HAP-1 (cell line): ENCODE data around the gene GC.

Experiments used
- DNase-seq, 2 experiments: peaks; one replicate each; pipeline ENCODE4 v3.0.0-alpha.2; 2016 to 2020; ENCODE audit warnings: low spot score in 2 of 2
- H3K27me3 ChIP-seq: fragments of 250-450 bp; sonication (Bioruptor Pico); 2 replicates; pipeline ENCODE4 v1.5.1; 2020; ENCODE audit warnings: low read depth, mild to moderate bottlenecking, moderate library complexity
- H3K36me3 ChIP-seq: fragments of 250-450 bp; sonication (Bioruptor Pico); replicated peaks from 2 replicates; pipeline ENCODE4 v1.5.1; 2020; ENCODE audit warnings: mild to moderate bottlenecking
- H3K4me1 ChIP-seq: fragments of 250-450 bp; sonication (Bioruptor Pico); 2 replicates; pipeline ENCODE4 v1.5.1; 2020; ENCODE audit warnings: mild to moderate bottlenecking
- H3K4me3 ChIP-seq: fragments of 250-450 bp; sonication (Bioruptor Pico); 2 replicates; pipeline ENCODE4 v1.5.1; 2020; ENCODE audit warnings: mild to moderate bottlenecking, moderate library complexity
- H3K9me3 ChIP-seq: fragments of 250-450 bp; sonication (Bioruptor Pico); 2 replicates; pipeline ENCODE4 v1.5.1; 2020; ENCODE audit warnings: mild to moderate bottlenecking, moderate library complexity
- in situ Hi-C: fragments of 300-500 bp; cut with MboI; formaldehyde crosslinking; loops from 3 replicates; pipeline ENCODE4 v1.14.3; 2020; ENCODE audit warnings: low sequenced_read_pairs, inconsistent platforms, mixed read lengths

Gene GC

GRCh38 chr4:71784569-71785197, 804 bp upstream of the GC start:
- H3K9me3 ChIP-seq: no peaks in the 10 kb centered on the region
- DNase-seq: no peak
- no peaks in the 10 kb centered on the region for H3K36me3 ChIP-seq
- H3K4me3 ChIP-seq: no peak overlapping the region
- H3K27me3 ChIP-seq: no peaks in the 10 kb centered on the region
- H3K4me1 ChIP-seq: no peaks in the 10 kb centered on the region
- in situ Hi-C loops: no loop called here

- in situ Hi-C loops: no loop called here
- Histone ChIP-seq H3K27me3 (0 out of 2 replicates have a peak, but pooled peaks cover 4% of the 10 kb centered on the region), H3K36me3 (no peaks in the 10 kb centered on the region), H3K4me3 (no peak overlapping the region), H3K9me3 (no peaks in the 10 kb centered on the region), H3K4me1 (no peaks in the 10 kb centered on the region)
- no peak for DNase-seq
These were observed 6.0 kb downstream of the GC start for GRCh38 chr4:71777891-71778290.

GRCh38 chr4:71775449-71775848, 8.4 kb downstream of the GC start:
- DNase-seq: no peak
- Histone ChIP-seq H3K27me3 (peaks cover 13% of the 10 kb centered on the region), H3K36me3 (no peaks in the 10 kb centered on the region), H3K4me1 (no peaks in the 10 kb centered on the region), H3K4me3 (no peak overlapping the region), H3K9me3 (no peaks in the 10 kb centered on the region)
- in situ Hi-C loops: no loop called here

GRCh38 chr4:71774136-71774535, 9.7 kb downstream of the GC start:
- Histone ChIP-seq H3K36me3 (no peaks in the 10 kb centered on the region), H3K4me3 (no peak overlapping the region), H3K4me1 (no peaks in the 10 kb centered on the region), H3K27me3 (peaks cover 13% of the 10 kb centered on the region), H3K9me3 (no peaks in the 10 kb centered on the region)
- DNase-seq: no peak
- in situ Hi-C loops: no loop called here

GRCh38 chr4:71773004-71773403, 10.9 kb downstream of the GC start:
- H3K4me3 ChIP-seq: no peak overlapping the region
- in situ Hi-C loops: no loop called here
- H3K9me3 ChIP-seq: no peaks in the 10 kb centered on the region
- H3K36me3 ChIP-seq: no peaks in the 10 kb centered on the region
- no peak for DNase-seq
- no peaks in the 10 kb centered on the region for H3K4me1 ChIP-seq
- H3K27me3 ChIP-seq: peaks cover 13% of the 10 kb centered on the region

- in situ Hi-C loops: no loop called here
- no peaks in the 10 kb centered on the region for H3K4me1 ChIP-seq
- DNase-seq: no peak
- no peaks in the 10 kb centered on the region for H3K36me3 ChIP-seq
- H3K9me3 ChIP-seq: no peaks in the 10 kb centered on the region
- peaks cover 13% of the 10 kb centered on the region for H3K27me3 ChIP-seq
- H3K4me3 ChIP-seq: no peak overlapping the region
These were observed 11.3 kb downstream of the GC start for GRCh38 chr4:71772592-71772991.

- Histone ChIP-seq H3K27me3 (peaks cover 10% of the 10 kb centered on the region), H3K4me3 (no peak overlapping the region), H3K4me1 (no peaks in the 10 kb centered on the region), H3K9me3 (no peaks in the 10 kb centered on the region), H3K36me3 (no peaks in the 10 kb centered on the region)
- in situ Hi-C loops: no loop called here
- no peak for DNase-seq
These were observed 12.3 kb downstream of the GC start for GRCh38 chr4:71771613-71772012.

GRCh38 chr4:71769434-71769833, 14.4 kb downstream of the GC start:
- Histone ChIP-seq H3K4me3 (no peak overlapping the region), H3K36me3 (no peaks in the 10 kb centered on the region), H3K9me3 (no peaks in the 10 kb centered on the region), H3K4me1 (peaks cover 14% of the 10 kb centered on the region), H3K27me3 (peaks cover 9% of the 10 kb centered on the region)
- DNase-seq: no peak
- in situ Hi-C loops: no loop called here

- no peak for DNase-seq
- in situ Hi-C loops: no loop called here
- Histone ChIP-seq H3K27me3 (peaks cover 9% of the 10 kb centered on the region), H3K4me3 (no peak overlapping the region), H3K4me1 (peaks cover 14% of the 10 kb centered on the region), H3K36me3 (no peaks in the 10 kb centered on the region), H3K9me3 (no peaks in the 10 kb centered on the region)
These were observed 15.8 kb downstream of the GC start for GRCh38 chr4:71768123-71768522.

- in situ Hi-C loops: no loop called here
- peaks cover under 1% of the 10 kb centered on the region; the same call in 1 of the 2 replicates for H3K27me3 ChIP-seq
- H3K36me3 ChIP-seq: no peaks in the 10 kb centered on the region
- H3K4me3 ChIP-seq: no peak overlapping the region
- peaks cover 6% of the 10 kb centered on the region; the same call in 1 of the 2 replicates for H3K9me3 ChIP-seq
- H3K4me1 ChIP-seq: peaks cover 14% of the 10 kb centered on the region
- peak; percentile 11 to 81 for DNase-seq
These were observed 18.0 kb downstream of the GC start for GRCh38 chr4:71765821-71766383.

- in situ Hi-C loops: no loop called here
- DNase-seq: peak in 1 of 2 experiments; percentile 48
- peaks cover 14% of the 10 kb centered on the region for H3K4me1 ChIP-seq
- peaks cover 6% of the 10 kb centered on the region; the same call in 1 of the 2 replicates for H3K9me3 ChIP-seq
- no peaks in the 10 kb centered on the region for H3K27me3 ChIP-seq
- H3K36me3 ChIP-seq: no peaks in the 10 kb centered on the region
- H3K4me3 ChIP-seq: no peak overlapping the region
These were observed 18.5 kb downstream of the GC start for GRCh38 chr4:71765350-71765749.

GRCh38 chr4:71752383-71753042, 31.4 kb downstream of the GC start:
- Histone ChIP-seq H3K9me3 (no peaks in the 10 kb centered on the region), H3K27me3 (no peaks in the 10 kb centered on the region; the same call in 1 of the 2 replicates), H3K4me3 (no peak overlapping the region), H3K4me1 (peaks cover 10% of the 10 kb centered on the region), H3K36me3 (no peaks in the 10 kb centered on the region)
- in situ Hi-C loops: no loop called here
- DNase-seq: no peak

- H3K36me3 ChIP-seq: no peaks in the 10 kb centered on the region
- no peak overlapping the region for H3K4me3 ChIP-seq
- H3K4me1 ChIP-seq: peaks cover 3% of the 10 kb centered on the region
- no peaks in the 10 kb centered on the region for H3K9me3 ChIP-seq
- no peak for DNase-seq
- in situ Hi-C loops: loop anchor here (25.0 kb wide), 1 partner anchor 538 kb away; no protein-coding TSS in a partner anchor
- H3K27me3 ChIP-seq: no peaks in the 10 kb centered on the region; the same call in 1 of the 2 replicates
These were observed 34.8 kb downstream of the GC start for GRCh38 chr4:71749008-71749594.

- DNase-seq: no peak
- Histone ChIP-seq H3K36me3 (no peaks in the 10 kb centered on the region), H3K9me3 (no peaks in the 10 kb centered on the region), H3K4me1 (no peaks in the 10 kb centered on the region), H3K27me3 (no peaks in the 10 kb centered on the region; the same call in 1 of the 2 replicates), H3K4me3 (no peak overlapping the region)
- in situ Hi-C loops: loop anchor here (25.0 kb wide), 1 partner anchor 541 kb away; no protein-coding TSS in a partner anchor
These were observed 37.5 kb downstream of the GC start for GRCh38 chr4:71746379-71746778.
